WTC11 (cell line): ENCODE results near the gene ISCA2.

ENCODE experiments used
- AFF4 ChIP-seq: sonication (generic); formaldehyde crosslinking; IDR thresholded peaks from 2 replicates; pipeline ENCODE4 v1.8.1; 2023; ENCODE audit warnings: mild to moderate bottlenecking, missing genetic modification reagents, borderline replicate concordance
- CTCF ChIP-seq: fragments of 200-600 bp; IDR thresholded peaks from 2 replicates; pipeline ENCODE4 v1.8.0; 2022; ENCODE audit warnings: antibody characterized with exemption
- STAT6 ChIP-seq: sonication (generic); formaldehyde crosslinking; conservative IDR thresholded peaks from 2 replicates; pipeline ENCODE4 v1.8.1; 2023; ENCODE audit warnings: mild to moderate bottlenecking, low read depth, missing genetic modification reagents, moderate library complexity
- ZBTB21 ChIP-seq: sonication (generic); formaldehyde crosslinking; IDR thresholded peaks from 2 replicates; pipeline ENCODE4 v1.8.1; 2023; ENCODE audit warnings: mild to moderate bottlenecking, missing genetic modification reagents, borderline replicate concordance

- TF ChIP-seq CTCF = no peak
- no peak for TF ChIP-seq AFF4
- TF ChIP-seq ZBTB21 (CRISPR knock-in tag) = no peak
- no peak for TF ChIP-seq STAT6
These were observed 16.1 kb downstream of the ISCA2 start for GRCh38 chr14:74509587-74510222.
